GM12878 (cell line): ENCODE results near the gene SHANK3.

ENCODE experiments used
- ATF7 ChIP-seq: fragments of 450-650 bp; IDR thresholded peaks from 2 replicates; pipeline ENCODE4 v1.6.1; 2016; ENCODE audit warnings: low read depth, mild to moderate bottlenecking
- BRCA1 ChIP-seq: IDR thresholded peaks from 2 replicates; pipeline ENCODE4 v1.6.1; 2011; ENCODE audit warnings: low read depth, low read length, improper control_type of control experiment
- CHD2 ChIP-seq: IDR thresholded peaks from 2 replicates; pipeline ENCODE4 v1.6.1; 2011; ENCODE audit warnings: low read depth, low read length, improper control_type of control experiment, borderline replicate concordance
- CTCF ChIP-seq, 3 experiments: IDR thresholded peaks in 2 of 3; conservative IDR thresholded peaks in 1 of 3; 2 replicates each; pipeline ENCODE4 v1.5.1; 2011; ENCODE audit warnings: low read depth in 3 of 3, low read length in 3 of 3, mild to moderate bottlenecking in 3 of 3, control low read depth in 2 of 3, moderate library complexity in 2 of 3, inconsistent platforms in 1 of 3, mixed read lengths in 1 of 3; ENCODE audit not compliant: control insufficient read depth in 2 of 3, insufficient read depth in 1 of 3; ENCODE audit errors: extremely low read depth in 1 of 3
- E2F8 ChIP-seq: fragments of 450-650 bp; IDR thresholded peaks from 2 replicates; pipeline ENCODE4 v1.6.1; 2018; ENCODE audit warnings: mild to moderate bottlenecking, low read depth, moderate library complexity; ENCODE audit not compliant: partially characterized antibody
- EZH2 ChIP-seq: IDR thresholded peaks from 2 replicates; pipeline ENCODE4 v1.6.1; 2012; ENCODE audit warnings: low read depth, mild to moderate bottlenecking, control low read depth, inconsistent platforms, low read length, borderline replicate concordance; ENCODE audit not compliant: control insufficient read depth
- JUNB ChIP-seq: IDR thresholded peaks from 2 replicates; pipeline ENCODE4 v1.6.1; 2016; ENCODE audit warnings: antibody characterized with exemption, mild to moderate bottlenecking
- MEF2A ChIP-seq: IDR thresholded peaks from 2 replicates; pipeline ENCODE4 v1.6.1; 2011; ENCODE audit warnings: low read depth, mild to moderate bottlenecking, low read length, moderate library complexity; ENCODE audit not compliant: insufficient read depth
- MEF2B ChIP-seq: fragments of 450-650 bp; IDR thresholded peaks from 2 replicates; pipeline ENCODE4 v1.6.1; 2018; ENCODE audit warnings: mild to moderate bottlenecking, moderate library complexity; ENCODE audit not compliant: partially characterized antibody, poor library complexity, severe bottlenecking
- MYC ChIP-seq: IDR thresholded peaks from 2 replicates; pipeline ENCODE4 v1.6.1; 2011; ENCODE audit warnings: mild to moderate bottlenecking, low read length, moderate library complexity, inconsistent platforms; ENCODE audit not compliant: insufficient read depth, insufficient replicate concordance, insufficient read length, severe bottlenecking
- POLR2A ChIP-seq: IDR thresholded peaks from 2 replicates; pipeline ENCODE4 v1.6.1; 2011; ENCODE audit warnings: low read depth, mild to moderate bottlenecking, low read length
- SMC3 ChIP-seq: IDR thresholded peaks from 2 replicates; pipeline ENCODE4 v1.6.1; 2011; ENCODE audit warnings: low read length, improper control_type of control experiment, borderline replicate concordance
- TAF1 ChIP-seq: IDR thresholded peaks from 2 replicates; pipeline ENCODE4 v1.6.1; 2011; ENCODE audit warnings: mild to moderate bottlenecking, low read depth, low read length, borderline replicate concordance
- TCF3 ChIP-seq: IDR thresholded peaks from 2 replicates; pipeline ENCODE4 v1.6.1; 2012; ENCODE audit warnings: low read depth, mild to moderate bottlenecking, low read length, borderline replicate concordance; ENCODE audit not compliant: insufficient read depth

- TF ChIP-seq EZH2 (no peak), SMC3 (no peak), ATF7 (no peak), TAF1 (no peak), E2F8 (no peak), MYC (no peak), TCF3 (no peak), CHD2 (no peak), POLR2A (no peak), CTCF (IDR thresholded peaks at IDR 0.05 in 2 of 3, conservative IDR thresholded peaks at IDR 0.05 in 1 of 3; ENCODE audit: control insufficient read depth in 2 of 3, extremely low read depth in 1 of 3, insufficient read depth in 1 of 3, low read depth in 3 of 3, low read length in 3 of 3) (no peak), BRCA1 (no peak), JUNB (no peak), MEF2A (no peak), MEF2B (no peak)
Measured at GRCh38 chr22:50660306-50660705, 12.3 kb upstream of the SHANK3 start.
